ENCODE measurements around the gene SKIL. TPM values are rescaled to one million over a fixed set of nuclear protein-coding genes. Genes with fewer than 3 reads are reported as not detected.

Gene SKIL
- total and polyA plus RNA-seq, 2 donors (not counting 1 experiment from before 2014, with no cell fraction given) = 7.7 to 145 TPM

DNA sequence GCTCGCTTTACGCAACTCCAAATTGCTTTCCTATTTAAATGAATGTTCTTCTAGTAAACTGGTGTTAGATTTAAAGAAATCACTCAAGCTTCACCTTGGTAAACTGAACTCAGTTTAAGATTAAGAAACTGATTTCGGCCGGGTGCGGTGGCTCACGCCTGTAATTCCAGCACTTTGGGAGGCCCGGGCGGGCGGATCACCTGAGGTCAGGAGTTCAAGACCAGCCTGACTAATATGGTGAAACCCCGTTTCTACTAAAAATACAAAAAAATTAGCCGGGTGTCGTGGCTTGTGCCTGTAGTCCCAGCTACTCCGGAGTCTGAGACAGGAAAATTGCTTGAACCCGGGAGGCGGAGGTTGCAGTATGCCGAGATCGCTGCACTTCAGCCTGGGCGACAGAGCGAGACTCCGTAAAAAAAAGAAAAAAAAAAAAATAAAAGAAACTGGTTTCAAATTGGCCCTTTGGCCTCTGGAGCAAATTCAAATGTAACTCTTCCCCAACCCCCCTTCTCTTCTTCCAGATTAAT is 1.7 kb downstream of the SKIL start:
- intact Hi-C loops (cut with micrococcal nuclease) = loop anchor here (2.0 to 10.0 kb wide), 6 partner anchors 14 to 1103 kb away; partner anchors contain the start of genes GPR160 and TNIK
- Mint-ChIP-seq H3K27ac (peak overlapping the region; percentile 99), H3K27me3 (no peaks in the 10 kb centered on the region), H3K4me1 (peaks cover 70% of the 10 kb centered on the region), H3K4me3 (peak overlapping the region; percentile 91), H3K9me3 (ENCODE audit: insufficient read depth) (no peaks in the 10 kb centered on the region)
- Histone ChIP-seq H3K4me1 (ENCODE audit: control insufficient read depth in 2 of 2, insufficient read depth in 2 of 2, low read length in 2 of 2) (peaks cover 66 to 68% of the 10 kb centered on the region in 2 donors), H4K20me1 (ENCODE audit: control insufficient read depth, insufficient read depth, low read length, poor library complexity, severe bottlenecking) (peaks cover 9% of the 10 kb centered on the region), H3K9me3 (ENCODE audit: control extremely low read depth in 1 of 3, control insufficient read depth in 2 of 3, insufficient read depth in 1 of 3, low read length in 2 of 3) (peaks cover 0 to 3% (median 0%) of the 10 kb centered on the region in 3 donors), H2AFZ (ENCODE audit: insufficient read depth, low read depth, low read length, poor library complexity, severe bottlenecking) (no peak overlapping the region), H3K36me3 (replicated peaks in 1 of 2; ENCODE audit: control extremely low read depth in 1 of 2, control insufficient read depth in 1 of 2, extremely low read depth in 1 of 2, insufficient read depth in 2 of 2, low read length in 1 of 2) (peaks cover 0 to 11% of the 10 kb centered on the region in 2 experiments), H3K9ac (ENCODE audit: low read length) (peak overlapping the region; percentile 94), H3K4me3 (ENCODE audit: control extremely low read depth in 1 of 5, extremely low read depth in 1 of 5, insufficient read depth in 1 of 5, low read depth in 2 of 5, low read length in 4 of 5) (peak overlapping the region in 3 of 5 experiments; percentile 64 to 90 (median 87)), H3K4me2 (replicated peaks; ENCODE audit: low read depth, low read length, poor library complexity, severe bottlenecking) (peak overlapping the region; percentile 79), H3K79me2 (ENCODE audit: control insufficient read depth, insufficient read depth, low read length) (peaks cover 65% of the 10 kb centered on the region), H3K27me3 (replicated peaks in 1 of 4; ENCODE audit: control extremely low read depth in 1 of 4, control insufficient read depth in 3 of 4, insufficient read depth in 4 of 4, low read length in 3 of 4) (no peaks in the 10 kb centered on the region), H3K27ac (ENCODE audit: low read length in 2 of 2) (peak overlapping the region in 1 of 2 donors; percentile 99)
- no peak for TF ChIP-seq EZH2 (IDR thresholded peaks at IDR 0.05; ENCODE audit: borderline replicate concordance, insufficient read depth, low read depth, low read length, poor library complexity, severe bottlenecking)
- TF ChIP-seq, protein P1, sequence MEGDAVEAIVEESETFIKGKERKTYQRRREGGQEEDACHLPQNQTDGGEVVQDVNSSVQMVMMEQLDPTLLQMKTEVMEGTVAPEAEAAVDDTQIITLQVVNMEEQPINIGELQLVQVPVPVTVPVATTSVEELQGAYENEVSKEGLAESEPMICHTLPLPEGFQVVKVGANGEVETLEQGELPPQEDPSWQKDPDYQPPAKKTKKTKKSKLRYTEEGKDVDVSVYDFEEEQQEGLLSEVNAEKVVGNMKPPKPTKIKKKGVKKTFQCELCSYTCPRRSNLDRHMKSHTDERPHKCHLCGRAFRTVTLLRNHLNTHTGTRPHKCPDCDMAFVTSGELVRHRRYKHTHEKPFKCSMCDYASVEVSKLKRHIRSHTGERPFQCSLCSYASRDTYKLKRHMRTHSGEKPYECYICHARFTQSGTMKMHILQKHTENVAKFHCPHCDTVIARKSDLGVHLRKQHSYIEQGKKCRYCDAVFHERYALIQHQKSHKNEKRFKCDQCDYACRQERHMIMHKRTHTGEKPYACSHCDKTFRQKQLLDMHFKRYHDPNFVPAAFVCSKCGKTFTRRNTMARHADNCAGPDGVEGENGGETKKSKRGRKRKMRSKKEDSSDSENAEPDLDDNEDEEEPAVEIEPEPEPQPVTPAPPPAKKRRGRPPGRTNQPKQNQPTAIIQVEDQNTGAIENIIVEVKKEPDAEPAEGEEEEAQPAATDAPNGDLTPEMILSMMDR (IDR thresholded peaks at IDR 0.05) = no peak
- ChIA-PET POLR2A (interaction anchor here (0.5 to 0.7 kb wide), 2 partner anchors 53 to 633 kb away, joined by 3 to 5 read pairs; no protein-coding TSS in a partner anchor), CTCF (interaction anchor here (0.9 to 3.9 kb wide), 5 partner anchors 32 to 53 kb away, joined by 3 to 53 read pairs (median 3); no protein-coding TSS in a partner anchor)
- no peak for DNase-seq
- no peak for ATAC-seq (ENCODE audit: low read depth)
- WGBS (ENCODE audit: insufficient coverage) = 73% methylated on average over 9 of the region's 20 CpGs

DNA sequence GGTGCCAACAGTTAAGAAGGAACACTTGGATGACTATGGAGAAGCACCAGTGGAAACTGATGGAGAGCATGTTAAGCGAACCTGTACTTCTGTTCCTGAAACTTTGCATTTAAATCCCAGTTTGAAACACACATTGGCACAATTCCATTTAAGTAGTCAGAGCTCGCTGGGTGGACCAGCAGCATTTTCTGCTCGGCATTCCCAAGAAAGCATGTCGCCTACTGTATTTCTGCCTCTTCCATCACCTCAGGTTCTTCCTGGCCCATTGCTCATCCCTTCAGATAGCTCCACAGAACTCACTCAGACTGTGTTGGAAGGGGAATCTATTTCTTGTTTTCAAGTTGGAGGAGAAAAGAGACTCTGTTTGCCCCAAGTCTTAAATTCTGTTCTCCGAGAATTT is 3.0 kb downstream of the SKIL start:
- H4K20me1 ChIP-seq (ENCODE audit: control insufficient read depth, insufficient read depth, low read length, poor library complexity, severe bottlenecking) = peaks cover 9% of the 10 kb centered on the region
- 92% methylated on average over 2 of the region's 5 CpGs for WGBS (ENCODE audit: insufficient coverage)
- Mint-ChIP-seq H3K4me3 (peak overlapping the region; percentile 50), H3K27me3 (no peaks in the 10 kb centered on the region), H3K27ac (no peak overlapping the region), H3K4me1 (peaks cover 68% of the 10 kb centered on the region), H3K9me3 (ENCODE audit: insufficient read depth) (no peaks in the 10 kb centered on the region)
- H3K4me2 ChIP-seq (replicated peaks; ENCODE audit: low read depth, low read length, poor library complexity, severe bottlenecking) = peak overlapping the region; percentile 48
- TF ChIP-seq, protein P1 (IDR thresholded peaks at IDR 0.05) = no peak
- no peak for TF ChIP-seq EZH2 (IDR thresholded peaks at IDR 0.05; ENCODE audit: borderline replicate concordance, insufficient read depth, low read depth, low read length, poor library complexity, severe bottlenecking)
- no peak overlapping the region for H2AFZ ChIP-seq (ENCODE audit: insufficient read depth, low read depth, low read length, poor library complexity, severe bottlenecking)
- H3K9me3 ChIP-seq (ENCODE audit: control extremely low read depth in 1 of 3, control insufficient read depth in 2 of 3, insufficient read depth in 1 of 3, low read length in 2 of 3) = peaks cover 0 to 3% (median 0%) of the 10 kb centered on the region in 3 donors
- POLR2A ChIA-PET = no interaction called here
- H3K79me2 ChIP-seq (ENCODE audit: control insufficient read depth, insufficient read depth, low read length) = peaks cover 78% of the 10 kb centered on the region
- no peak overlapping the region for H3K27ac ChIP-seq (ENCODE audit: low read length in 2 of 2)
- no peak for ATAC-seq (ENCODE audit: low read depth)
- H3K4me1 ChIP-seq (ENCODE audit: control insufficient read depth in 2 of 2, insufficient read depth in 2 of 2, low read length in 2 of 2) = peaks cover 64 to 66% of the 10 kb centered on the region in 2 donors
- H3K36me3 ChIP-seq (replicated peaks in 1 of 2; ENCODE audit: control extremely low read depth in 1 of 2, control insufficient read depth in 1 of 2, extremely low read depth in 1 of 2, insufficient read depth in 2 of 2, low read length in 1 of 2) = peaks cover 2 to 13% of the 10 kb centered on the region in 2 experiments
- no peaks in the 10 kb centered on the region for H3K27me3 ChIP-seq (replicated peaks in 1 of 4; ENCODE audit: control extremely low read depth in 1 of 4, control insufficient read depth in 3 of 4, insufficient read depth in 4 of 4, low read length in 3 of 4)
- H3K9ac ChIP-seq (ENCODE audit: low read length) = no peak overlapping the region
- H3K4me3 ChIP-seq (ENCODE audit: control extremely low read depth in 1 of 5, extremely low read depth in 1 of 5, insufficient read depth in 1 of 5, low read depth in 2 of 5, low read length in 4 of 5) = peak overlapping the region in 1 of 5 experiments; percentile 27
- CTCF ChIA-PET = interaction anchor here (0.8 to 1.4 kb wide), 6 partner anchors 9 to 52 kb away, joined by 3 to 4 read pairs (median 4); no protein-coding TSS in a partner anchor
- DNase-seq = no peak
- intact Hi-C loops (cut with micrococcal nuclease) = no loop called here
